Measurements from ENCODE around the gene ZEB2. TPM values are rescaled to one million over a fixed set of nuclear protein-coding genes. Genes with fewer than 3 reads are reported as not detected.

The ZEB2 gene
- total RNA-seq = 29.0 and 112 TPM in 2 replicates

DNA sequence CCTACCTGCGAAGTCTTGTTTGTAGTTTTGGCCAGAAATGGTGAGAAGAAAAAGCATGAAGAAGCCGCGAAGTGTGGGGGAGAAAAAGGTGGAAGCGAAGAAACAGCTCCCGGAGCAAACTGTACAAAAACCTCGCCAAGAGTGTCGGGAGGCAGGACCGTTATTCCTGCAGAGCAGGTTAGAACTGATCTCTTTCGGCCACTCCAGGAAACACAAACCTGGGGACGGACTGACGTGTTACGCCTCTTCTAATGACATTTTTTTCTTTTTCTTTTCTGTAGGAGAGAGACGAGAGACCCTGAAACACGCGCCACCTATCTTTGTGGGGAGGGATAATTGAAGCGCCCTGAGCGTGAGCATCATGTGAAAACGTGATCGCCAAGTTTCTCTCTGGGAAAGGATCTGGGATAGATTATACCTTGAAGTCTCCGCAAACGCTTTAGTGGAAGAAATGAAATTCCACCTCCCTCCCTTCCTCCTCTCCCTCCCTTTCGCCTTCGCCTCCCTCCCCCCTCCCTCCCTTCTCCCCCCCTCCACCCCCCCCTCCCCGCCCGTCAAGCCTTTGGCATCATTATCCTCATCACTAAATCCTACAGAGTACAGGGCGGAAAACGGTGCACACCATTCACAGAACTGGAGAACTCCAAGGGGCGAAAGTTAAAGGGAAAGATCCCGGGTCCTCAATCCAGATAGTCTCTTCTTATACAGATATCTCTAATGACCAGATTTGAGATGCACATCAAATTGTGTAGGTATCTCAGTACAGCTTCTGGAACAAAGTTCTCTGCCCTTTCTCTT is at the start of gene ZEB2:
Gene ZEB2, minus strand, starts transcription at position 186 of the 798 bp plus-strand sequence. CDS start 2,769 bp downstream, outside the sequence.

Measured in epithelial cell of alveolus of lung (primary cell).